NCI-H2171 (cell line): ENCODE results near the gene LMNA.
"Not testable (repeated sequence)": the region's sequence is repeated elsewhere in the genome, so short reads cannot be mapped to it uniquely, and the experiment has no call there.

ENCODE experiments used
- DNase-seq: peaks from one replicate; lab custom pipeline; 2025; lab: John Stamatoyannopoulos, UW

The LMNA gene

DNA sequence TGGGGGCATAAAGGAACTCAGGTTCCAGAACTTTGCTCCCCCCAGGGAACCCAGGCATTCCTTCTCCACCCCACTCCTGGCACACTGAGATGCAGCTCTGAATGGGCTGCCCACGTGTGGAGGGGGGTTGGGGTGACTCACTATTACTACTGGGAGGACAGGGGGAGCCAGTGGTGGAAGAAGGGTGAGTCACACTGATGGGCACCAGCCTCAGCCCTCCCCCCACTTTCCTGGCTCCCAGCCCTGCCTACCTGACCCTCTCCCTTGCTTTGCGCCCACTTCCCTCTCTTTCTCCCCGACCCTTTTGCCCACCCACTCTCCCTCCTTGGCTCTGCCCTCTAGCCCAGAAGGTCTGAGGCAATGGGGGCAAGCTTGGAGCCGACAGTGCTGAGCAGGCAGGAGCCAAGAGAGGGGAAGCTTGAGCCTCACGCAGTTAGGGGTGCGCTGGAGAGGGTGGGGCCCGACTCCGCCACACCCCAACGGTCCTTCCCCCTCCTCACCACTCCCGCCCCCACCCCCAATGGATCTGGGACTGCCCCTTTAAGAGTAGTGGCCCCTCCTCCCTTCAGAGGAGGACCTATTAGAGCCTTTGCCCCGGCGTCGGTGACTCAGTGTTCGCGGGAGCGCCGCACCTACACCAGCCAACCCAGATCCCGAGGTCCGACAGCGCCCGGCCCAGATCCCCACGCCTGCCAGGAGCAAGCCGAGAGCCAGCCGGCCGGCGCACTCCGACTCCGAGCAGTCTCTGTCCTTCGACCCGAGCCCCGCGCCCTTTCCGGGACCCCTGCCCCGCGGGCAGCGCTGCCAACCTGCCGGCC is at the start of gene LMNA:
Gene LMNA (plus strand): TSS at position 611 of the 818 bp plus-strand sequence. CDS start 208 bp downstream, outside the sequence.
- peak; percentile 52 for DNase-seq

DNA sequence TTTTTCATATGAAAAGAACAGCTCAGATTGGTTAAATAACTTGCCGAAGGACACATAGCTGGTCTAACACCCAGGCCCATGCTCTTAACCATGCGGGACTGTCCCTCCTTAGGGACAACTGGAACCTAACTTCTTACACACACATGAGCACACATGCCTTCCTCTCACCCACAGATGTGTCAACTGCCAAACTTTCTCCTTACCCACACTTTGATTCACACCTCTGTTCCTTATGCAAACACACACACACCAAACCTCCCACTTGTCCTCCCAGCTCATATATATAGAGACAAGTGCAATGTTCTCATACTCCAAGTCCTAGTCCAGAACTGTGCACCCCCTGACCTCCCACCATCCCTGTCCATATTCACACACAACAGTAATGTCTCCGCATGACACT is 49.3 kb upstream of the LMNA start:
- no peak for DNase-seq

DNA sequence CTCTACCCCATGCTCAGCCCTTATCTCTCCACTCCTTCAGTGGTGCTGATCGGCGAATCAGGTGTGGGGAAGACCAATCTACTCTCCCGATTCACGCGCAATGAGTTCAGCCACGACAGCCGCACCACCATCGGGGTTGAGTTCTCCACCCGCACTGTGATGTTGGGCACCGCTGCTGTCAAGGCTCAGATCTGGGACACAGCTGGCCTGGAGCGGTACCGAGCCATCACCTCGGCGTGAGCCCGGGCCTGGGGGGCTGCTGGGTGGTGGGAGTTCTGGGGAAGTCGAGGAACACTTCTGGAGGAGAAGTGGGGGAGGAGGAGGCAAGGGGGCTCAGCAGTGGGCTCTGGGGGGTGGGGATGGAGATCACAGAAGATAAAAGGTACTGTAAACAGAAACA is 48.6 kb upstream of the LMNA start:
- no peak for DNase-seq

DNA sequence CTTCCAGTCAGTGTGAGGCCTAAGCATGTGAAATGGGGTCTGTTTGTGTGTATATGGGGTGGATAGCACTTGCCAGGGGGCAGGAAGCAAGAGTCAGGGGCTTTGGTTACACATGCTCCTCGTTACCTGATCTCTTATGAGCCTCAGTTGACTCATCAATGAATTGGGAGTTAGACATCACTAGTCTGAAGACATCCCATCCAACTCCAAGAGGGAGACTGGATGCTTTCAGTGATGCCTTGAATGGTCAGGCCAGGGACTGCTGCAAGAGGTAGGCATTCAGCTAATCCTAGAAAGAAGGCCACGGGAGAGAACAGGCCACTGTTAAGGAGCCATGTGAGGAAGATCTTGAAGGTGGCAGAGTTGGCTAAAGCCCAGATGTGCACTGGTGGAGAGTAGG is 47.2 kb upstream of the LMNA start:
- no peak for DNase-seq

DNA sequence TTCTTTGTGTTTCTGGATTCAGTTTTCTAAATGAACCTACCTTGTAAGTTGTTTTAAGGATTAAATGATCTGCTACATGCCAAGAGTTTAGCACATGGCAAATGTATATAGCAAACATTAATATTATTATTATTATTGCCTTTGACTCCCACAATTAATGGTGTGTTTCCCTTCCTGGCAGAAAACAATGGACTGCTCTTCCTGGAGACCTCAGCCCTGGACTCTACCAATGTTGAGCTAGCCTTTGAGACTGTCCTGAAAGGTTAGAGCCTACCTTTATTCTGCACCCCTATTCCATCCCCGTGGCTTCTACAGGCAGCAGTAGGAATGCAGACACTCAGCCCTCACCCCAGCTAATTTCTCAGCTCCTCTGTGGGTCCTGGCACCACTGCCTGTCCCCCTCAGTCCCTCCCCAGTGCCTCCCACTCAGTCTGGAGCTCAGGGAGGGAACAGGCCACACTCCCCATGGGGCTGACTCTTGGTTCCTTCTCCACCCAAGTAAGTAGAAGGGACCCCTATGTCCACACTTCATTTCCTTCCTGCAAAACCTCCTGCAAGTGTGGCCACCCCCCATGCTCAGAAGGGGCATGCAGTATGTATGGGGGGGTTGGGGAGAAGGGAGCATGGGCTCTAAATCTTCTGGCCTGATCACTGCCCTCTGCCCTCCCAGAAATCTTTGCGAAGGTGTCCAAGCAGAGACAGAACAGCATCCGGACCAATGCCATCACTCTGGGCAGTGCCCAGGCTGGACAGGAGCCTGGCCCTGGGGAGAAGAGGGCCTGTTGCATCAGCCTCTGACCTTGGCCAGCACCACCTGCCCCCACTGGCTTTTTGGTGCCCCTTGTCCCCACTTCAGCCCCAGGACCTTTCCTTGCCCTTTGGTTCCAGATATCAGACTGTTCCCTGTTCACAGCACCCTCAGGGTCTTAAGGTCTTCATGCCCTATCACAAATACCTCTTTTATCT is 44.7 kb upstream of the LMNA start:
- DNase-seq: no peak

DNA sequence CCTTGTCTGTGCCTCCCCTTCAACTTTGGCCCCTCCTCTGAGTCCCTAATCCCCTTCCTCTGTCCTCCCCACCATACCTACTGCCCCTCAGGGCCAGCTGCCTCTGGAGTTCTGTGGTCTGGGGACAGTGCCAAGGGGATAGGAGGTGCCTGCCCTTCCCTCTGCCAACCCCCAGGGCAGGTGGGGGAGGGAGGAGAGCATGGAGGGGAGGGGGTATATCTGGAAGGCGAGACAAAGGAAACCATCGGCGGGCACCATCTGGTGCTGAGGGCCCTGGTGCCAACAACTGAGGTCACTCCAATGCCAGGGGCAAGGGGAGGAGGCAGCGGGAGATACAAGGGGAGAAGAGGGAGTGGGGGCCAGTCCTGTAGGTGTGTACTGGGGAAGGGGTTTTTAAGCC is 44.0 kb upstream of the LMNA start:
- peak; percentile 81 for DNase-seq

DNA sequence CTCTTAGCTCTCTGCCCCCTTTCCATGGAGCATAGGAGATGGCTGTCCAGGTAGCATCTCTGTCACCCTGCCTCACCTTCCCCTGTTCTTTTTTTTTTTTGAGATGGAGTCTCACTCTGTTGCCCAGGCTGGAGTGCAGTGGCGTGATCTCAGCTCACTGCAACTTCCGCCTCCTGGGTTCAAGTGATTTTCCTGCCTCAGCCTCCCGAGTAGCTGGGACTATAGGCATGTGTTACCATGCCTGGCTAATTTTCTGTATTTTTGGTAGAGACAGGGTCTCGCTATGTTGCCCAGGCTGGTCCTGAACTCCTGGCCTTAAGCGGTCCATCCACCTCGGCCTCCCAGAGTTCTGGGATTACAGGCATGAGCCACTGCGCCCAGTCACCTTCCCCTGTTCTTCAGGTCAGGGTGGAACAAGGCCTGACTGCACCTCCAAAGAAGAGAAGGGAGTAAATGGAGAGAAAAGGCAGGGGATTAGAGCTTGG is 43.1 kb upstream of the LMNA start:
- DNase-seq: not testable (repeated sequence)

DNA sequence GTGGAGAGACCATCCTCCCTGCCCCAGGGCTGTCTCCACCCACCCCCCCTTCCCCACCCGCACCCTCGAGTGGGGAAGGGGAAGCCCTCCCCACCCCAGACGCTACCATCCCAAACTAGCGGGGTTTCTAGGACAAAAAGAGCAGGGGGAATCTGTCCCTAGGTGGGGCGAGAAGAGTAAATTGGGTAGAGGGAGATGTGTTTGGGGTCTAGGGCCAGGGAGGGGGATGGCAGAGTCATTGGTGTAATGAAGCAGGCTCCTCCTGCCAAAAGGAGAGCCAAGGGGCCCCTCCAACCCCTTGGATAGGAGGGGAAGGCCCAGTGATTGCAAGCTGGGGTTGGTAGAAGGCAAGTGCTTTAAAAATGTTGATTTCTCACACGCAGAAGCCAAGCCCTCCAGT is 42.3 kb upstream of the LMNA start:
- no peak for DNase-seq

DNA sequence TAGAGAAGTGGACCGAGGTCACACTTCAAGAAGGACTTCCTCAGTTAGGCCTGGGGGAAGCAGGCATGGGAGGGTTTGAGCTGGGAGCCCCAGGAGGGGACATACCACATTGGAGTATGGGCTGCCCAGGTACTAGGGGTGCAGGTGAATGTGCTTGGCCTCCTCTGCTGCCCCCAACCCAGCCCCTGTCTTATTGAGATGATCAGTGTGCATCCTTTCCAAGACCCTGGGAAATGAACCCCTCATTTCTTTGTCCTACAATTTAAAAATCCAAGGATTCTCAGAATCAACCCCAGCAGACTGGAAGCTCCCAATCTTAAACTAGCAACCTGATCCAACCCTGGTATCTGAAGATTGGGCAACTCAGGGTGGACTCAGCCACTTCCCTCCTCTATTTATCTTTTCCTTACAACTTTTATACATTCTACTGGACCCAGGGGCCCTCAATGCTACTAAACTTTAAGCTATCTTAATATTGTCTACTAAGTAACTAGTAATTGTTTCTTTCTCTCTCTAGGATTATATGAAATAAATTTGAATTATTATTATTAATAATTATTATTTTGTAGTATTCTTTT is 41.3 kb upstream of the LMNA start:
- DNase-seq: no peak

DNA sequence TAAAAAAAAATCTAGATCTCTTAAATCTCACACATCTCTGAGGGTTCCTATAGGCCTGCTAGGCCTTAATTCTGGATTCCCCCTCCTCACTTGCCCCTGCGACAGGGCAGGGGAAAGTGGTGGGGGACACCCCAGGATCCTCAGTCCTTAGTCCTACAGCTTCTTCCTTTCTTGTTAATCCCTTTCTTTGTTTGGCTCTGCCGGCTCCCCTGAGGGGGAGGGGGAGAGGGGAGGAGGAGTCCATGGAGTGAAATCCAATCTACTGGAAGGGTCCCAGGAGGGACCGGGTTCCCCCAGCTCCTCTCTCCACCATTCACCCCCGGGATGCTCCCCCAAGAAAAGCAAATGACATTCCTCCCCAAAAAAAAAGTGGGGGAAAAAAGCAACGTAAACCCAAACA is 40.8 kb upstream of the LMNA start:
- peak; percentile 71 for DNase-seq

DNA sequence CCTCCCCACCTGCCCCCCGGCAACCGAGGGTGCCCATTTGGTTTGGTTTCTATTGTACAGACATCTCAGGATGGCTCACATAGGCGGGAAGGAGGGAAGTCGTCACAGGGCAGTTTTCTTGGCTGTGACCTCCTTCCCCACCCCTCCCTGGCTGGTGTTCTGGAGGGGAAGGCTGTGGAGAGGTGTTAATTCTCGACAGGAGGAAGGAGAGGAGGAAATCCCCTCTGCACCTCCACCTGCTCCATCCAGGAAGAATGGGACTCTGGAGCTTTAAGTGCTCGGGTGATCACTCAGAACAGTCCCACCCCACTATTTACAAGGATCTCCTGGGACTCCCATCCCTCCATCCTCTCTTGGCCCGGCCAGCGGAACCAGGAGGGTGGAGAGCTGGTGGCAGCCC is 39.9 kb upstream of the LMNA start:
- DNase-seq: no peak

DNA sequence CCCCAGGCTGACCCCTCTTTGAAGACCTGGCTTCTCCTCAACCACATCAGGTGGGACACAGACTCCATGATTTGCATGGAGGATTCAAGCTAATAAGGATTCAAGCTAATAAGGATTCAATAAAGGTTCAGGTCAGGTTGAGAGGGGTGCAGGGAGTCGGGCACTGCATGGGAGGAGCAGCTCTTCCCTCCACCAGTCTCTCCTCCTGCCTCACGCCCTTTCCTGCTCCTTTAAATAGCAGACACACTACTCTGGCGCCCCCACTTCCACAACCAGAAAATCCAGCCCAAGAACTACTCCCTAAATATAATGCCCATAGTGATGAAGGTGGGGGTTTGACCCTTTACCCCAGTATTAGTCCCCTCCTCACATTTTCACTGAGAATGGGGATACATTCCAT is 39.3 kb upstream of the LMNA start:
- no peak for DNase-seq

DNA sequence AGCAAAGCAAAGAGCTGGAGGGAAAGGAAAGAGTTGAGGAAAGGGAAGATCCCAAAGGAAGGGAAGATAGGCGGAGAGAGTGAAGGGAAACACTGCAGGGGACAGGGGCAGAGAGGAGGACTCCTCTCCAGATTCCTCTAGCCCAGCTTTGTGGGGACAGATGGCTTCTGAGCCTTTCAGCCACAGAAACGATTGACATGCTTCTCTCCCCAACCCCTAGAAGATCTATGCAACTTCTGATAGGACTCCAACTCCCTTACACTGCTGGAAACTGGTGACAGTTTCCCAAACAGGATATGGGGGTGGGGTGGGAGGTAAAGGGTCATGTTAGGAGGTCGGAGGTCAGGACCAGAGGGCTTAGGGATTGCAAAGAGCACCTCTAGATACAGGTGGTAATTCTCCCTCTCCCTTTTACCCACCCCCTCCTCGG is 38.7 kb upstream of the LMNA start:
- no peak for DNase-seq

DNA sequence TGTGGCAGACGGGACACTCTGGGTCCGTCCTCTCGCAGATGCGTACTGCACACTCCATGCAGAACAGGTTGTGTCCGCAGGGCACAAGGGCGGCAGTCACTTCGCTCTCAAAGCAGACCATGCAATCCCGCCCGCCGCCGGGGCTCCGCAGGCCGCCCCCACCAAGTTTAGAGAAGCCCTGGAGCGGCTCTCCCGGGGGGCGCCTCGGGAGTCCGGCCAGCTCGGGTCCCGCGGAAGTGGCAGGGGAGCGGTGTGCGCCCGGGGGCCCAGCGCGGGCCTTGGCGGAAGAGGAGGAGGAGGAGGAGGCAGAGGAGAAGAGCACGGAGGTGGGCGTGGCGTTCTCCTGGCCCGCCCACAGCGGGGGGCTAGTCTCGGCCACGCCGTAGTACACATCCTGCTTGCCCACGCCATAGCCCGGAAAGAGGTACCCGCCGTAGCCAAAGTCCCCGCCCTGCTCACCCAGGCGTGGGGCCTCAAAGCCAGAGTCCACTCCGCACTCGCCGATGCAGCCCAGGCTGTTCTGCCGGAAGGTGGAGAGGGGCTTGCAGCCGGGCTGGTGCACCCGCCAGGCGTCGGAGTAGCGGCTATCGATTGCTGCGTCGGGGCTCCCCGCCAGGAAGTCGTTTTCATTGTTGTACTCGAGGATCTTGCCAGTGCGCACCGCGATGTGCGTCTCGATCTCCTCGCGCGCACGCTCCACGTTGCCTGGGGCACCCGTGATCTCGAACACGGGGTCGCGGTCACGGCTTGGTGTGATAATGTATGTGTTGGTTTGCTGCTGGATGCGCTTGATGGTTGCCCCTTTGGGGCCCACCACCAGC is 37.7 kb upstream of the LMNA start:
- no peak for DNase-seq

DNA sequence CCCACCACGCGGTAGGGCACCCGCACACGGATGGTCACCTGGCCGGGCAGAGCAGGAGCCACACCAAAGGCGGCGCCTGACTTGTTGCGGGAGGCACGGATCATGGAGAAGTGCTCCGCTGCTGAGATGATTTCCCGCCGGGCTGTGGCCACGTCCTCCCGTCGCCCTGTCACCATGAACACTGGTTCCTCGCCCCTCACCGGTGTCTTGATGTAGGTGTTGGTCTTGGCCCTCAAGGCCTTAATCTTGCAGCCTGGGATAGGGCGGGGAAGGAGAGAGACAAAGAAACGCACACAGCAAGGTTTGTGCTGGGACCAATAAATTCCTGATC is 37.1 kb upstream of the LMNA start:
- no peak for DNase-seq

DNA sequence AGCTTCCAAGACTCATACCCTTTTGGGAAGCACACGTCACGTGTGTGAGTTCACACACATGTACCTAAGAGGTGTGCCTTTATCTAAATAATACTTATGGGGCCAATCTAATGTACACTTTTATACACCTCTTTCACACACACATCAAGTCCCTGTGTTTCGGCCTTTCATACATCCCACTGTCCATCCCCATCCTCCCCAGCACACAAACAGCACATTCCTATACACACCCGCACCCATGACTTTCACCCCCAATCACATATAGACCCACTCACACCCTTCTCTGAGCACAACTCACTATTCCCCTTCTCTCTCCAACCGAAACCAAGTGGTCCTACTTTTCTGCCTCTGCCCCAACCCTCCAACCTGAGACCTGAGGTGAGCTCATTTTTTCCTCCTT is 35.8 kb upstream of the LMNA start:
- no peak for DNase-seq

DNA sequence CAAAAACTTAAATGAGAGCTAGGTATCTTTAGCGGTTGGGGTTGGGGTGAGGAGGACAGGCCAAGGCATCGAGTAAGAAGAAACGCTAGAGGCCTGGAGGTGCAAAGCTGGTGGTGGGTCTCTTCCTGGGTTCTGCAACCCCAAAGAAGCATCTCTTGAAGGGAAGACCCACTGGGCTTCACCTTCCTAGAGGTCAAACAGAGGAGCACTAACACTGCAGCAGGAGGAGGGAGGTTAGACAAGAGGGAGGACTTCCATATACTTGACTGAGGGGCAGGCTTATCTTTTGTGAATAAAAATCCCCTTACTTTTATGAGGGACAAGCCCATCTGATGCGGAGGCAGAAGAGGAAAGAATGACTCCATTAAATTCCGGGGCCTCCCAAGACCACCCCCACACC is 34.7 kb upstream of the LMNA start:
- no peak for DNase-seq

DNA sequence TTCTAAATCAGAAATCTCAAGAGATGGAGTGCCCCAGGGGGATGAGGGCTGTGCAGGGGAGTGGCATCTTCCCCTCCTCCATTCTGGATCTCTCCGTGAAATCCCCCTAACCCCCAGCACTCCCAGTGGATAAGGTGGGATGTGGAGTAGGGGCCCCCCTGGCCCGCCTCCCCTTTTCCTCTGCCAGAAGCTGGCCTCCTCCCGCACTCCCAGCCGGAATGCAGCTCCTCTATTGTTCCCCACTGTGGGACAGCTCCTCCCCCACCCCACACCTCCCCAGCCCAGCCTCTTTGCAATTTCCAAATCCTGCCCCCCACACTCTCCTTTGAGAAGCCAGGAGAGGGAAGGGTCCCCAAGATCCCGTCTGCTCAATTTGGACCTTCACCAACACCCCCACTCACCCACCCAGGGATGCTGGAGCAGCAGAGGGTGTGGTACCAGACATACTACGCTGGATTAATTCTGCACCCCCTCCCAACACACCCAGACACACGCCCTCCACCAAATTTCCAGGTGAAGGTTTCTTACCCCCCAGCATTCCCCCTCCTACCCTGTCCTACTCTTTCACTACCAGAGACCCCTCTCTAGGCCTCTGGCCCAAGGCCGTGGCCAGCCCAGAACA is 34.2 kb upstream of the LMNA start:
- no peak for DNase-seq

DNA sequence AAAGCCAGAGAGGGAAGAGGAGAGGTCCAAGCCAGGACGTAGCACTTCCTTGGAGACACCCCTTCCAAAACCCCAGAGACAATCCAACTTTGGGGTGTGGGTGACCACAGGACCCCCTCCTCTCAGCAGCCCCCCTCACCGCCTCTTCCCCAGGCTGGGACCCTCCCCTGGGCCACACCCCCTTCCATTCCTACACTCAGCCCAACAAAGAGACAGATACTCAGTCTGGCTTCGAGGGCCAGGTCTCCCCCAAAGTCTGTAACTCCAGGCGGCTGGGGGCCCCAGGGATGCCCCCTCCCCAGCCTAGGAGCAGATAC is 33.7 kb upstream of the LMNA start:
- no peak for DNase-seq

DNA sequence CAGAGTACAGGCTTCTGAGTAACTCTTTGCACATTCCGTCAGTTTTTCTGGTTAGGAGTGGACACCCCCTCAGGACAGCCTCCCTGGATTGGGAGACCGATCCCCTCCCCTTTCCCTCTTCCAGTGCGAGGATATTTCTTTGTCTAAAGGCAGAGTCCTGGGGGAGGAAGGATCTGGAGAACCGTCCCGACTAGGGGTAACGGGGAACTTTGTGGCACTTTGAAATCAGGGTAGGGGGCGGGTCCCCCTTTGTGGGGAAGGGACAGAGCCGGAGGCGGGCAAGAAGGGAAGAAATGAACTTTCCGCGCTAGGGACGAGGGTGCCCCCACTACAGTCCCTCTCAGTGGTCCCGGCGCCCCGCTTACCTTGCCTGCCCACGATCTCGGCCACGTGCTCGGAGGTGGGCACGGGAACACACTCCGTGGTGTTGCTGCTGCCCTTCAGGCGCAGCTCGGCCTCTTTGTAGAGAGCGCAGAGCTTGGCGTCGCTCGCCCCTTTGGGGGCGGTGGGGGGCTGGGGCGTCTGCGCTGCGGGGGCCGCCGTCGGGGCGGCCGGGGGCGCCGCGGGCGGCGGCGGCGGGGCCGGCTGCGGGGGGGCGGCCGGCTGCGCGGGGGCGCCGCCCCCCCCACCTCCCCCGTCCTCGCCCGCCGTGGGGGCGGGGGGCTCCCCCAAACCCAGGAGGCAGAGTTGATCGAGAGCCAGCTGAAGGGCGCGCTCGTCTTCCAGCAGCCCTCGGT is 33.2 kb upstream of the LMNA start:
- DNase-seq: no peak

DNA sequence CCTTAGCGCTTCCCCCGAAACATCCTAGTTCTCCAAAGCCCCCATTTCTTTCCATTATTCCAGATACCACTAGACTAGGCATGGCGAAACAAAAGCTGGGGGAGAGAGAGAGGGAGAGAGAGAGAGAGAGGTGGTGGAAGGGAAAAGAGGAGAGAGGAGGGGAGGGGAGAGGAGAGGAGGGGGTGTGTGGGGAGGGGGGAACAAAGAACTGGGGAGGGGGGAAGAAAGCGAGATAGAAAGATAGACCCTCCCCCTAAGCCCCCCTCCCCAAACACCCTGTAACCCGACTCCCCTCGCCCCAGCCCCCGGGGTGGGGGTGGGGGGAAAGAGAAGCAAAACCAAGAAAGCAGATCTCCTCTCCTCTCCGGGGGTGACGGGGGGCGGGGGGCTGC is 32.6 kb upstream of the LMNA start:
- no peak for DNase-seq
